HUES64 (cell line): ENCODE data around the gene LELP1.
"Not testable (repeated sequence)": the region's sequence is repeated elsewhere in the genome, so short reads cannot be mapped to it uniquely, and the experiment has no call there.

Experiments used
- H3K27ac ChIP-seq: 2 replicates; pipeline ENCODE4 v1.7.0; 2013; ENCODE audit warnings: low read depth, low read length, inconsistent platforms
- H3K27me3 ChIP-seq: 2 replicates; pipeline ENCODE4 v1.6.1; 2013; ENCODE audit warnings: mild to moderate bottlenecking, low read length; ENCODE audit not compliant: insufficient read depth
- H3K36me3 ChIP-seq: 2 replicates; pipeline ENCODE4 v1.6.1; 2013; ENCODE audit warnings: mild to moderate bottlenecking, low read length; ENCODE audit not compliant: insufficient read depth
- H3K4me1 ChIP-seq: 2 replicates; pipeline ENCODE4 v1.6.1; 2013; ENCODE audit warnings: mild to moderate bottlenecking, low read length, moderate library complexity; ENCODE audit not compliant: insufficient read depth
- H3K4me3 ChIP-seq: 2 replicates; pipeline ENCODE4 v1.5.1; 2013; ENCODE audit warnings: mild to moderate bottlenecking, low read length, moderate library complexity
- H3K9ac ChIP-seq: 2 replicates; pipeline ENCODE4 v1.6.1; 2013; ENCODE audit warnings: mild to moderate bottlenecking, low read depth, low read length
- H3K9me3 ChIP-seq: 2 replicates; pipeline ENCODE4 v1.6.1; 2013; ENCODE audit warnings: low read depth, low read length; ENCODE audit not compliant: insufficient read depth
- WGBS: fragments of 150-250, 120-280 bp; methylation state at CpG from one replicate; pipeline ENCODE4 v1.1.7; 2013; ENCODE audit warnings: missing lambda C conversion rate; 5-methylcytosine and 5-hydroxymethylcytosine counted together

LELP1 gene

GRCh38 chr1:153229076-153229829 is 26.0 kb downstream of the LELP1 start:
- H3K9me3 ChIP-seq, H3K27me3 ChIP-seq, H3K27ac ChIP-seq, H3K36me3 ChIP-seq, H3K4me1 ChIP-seq, H3K9ac ChIP-seq, H3K4me3 ChIP-seq: not testable (repeated sequence)
- 65% methylated on average over 10 of the region's 12 CpGs for WGBS

GRCh38 chr1:153231363-153231762 is 28.1 kb downstream of the LELP1 start:
- no peak overlapping the region for H3K4me3 ChIP-seq
- H3K4me1 ChIP-seq, result no peaks in the 10 kb centered on the region
- no peaks in the 10 kb centered on the region for H3K9me3 ChIP-seq
- no peak overlapping the region for H3K27ac ChIP-seq
- H3K27me3 ChIP-seq, result no peaks in the 10 kb centered on the region
- WGBS, result 86% methylated on average over 4 of the region's 4 CpGs
- no peaks in the 10 kb centered on the region for H3K36me3 ChIP-seq
- no peak overlapping the region for H3K9ac ChIP-seq

DNA sequence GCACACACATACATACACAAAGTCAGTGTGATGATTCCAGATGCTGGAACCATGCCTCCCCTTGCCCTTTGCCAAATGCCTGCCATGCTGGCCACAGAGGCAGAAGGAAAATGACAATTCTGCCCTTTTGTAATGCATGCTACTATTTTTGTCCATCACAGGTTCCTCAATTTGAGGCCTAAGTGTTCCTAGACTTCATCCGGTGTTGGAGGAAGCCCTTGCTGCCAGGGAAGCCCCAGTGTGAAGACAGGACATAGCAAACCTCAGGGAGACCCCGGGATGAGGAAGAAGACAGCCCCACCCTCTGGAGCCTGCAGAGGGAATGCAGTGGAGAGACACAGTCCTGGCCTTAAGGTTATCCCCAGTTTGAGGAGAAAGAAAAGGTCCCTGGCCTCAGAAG is 28.6 kb downstream of the LELP1 start:
- no peak overlapping the region for H3K9ac ChIP-seq
- H3K4me1 ChIP-seq, result no peaks in the 10 kb centered on the region
- no peak overlapping the region for H3K4me3 ChIP-seq
- no peaks in the 10 kb centered on the region for H3K36me3 ChIP-seq
- no peaks in the 10 kb centered on the region for H3K27me3 ChIP-seq
- 75% methylated on average over 2 of the region's 2 CpGs for WGBS
- no peaks in the 10 kb centered on the region for H3K9me3 ChIP-seq
- H3K27ac ChIP-seq, result no peak overlapping the region

DNA sequence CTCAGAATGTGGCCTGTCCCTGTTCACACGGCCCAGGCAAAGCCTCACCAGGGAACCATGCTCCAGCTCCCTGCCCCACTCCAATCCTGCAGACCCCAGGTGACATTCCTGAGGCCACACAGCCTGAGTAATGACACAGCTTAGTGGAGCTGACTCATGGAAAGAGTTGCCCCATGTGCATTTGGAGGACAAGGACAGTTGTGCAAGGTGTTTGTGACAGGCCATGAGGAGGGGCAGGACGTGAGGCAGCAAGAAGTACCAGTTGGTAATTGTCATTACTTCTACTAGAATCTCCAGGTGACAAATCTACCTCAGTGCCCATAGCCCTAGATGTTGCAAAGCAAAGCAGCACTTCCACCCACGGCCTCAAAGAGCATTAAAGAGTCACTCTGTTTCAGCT is 29.3 kb downstream of the LELP1 start:
- Histone ChIP-seq H3K27ac (no peak overlapping the region), H3K36me3 (no peaks in the 10 kb centered on the region), H3K9ac (no peak overlapping the region), H3K4me3 (no peak overlapping the region), H3K4me1 (no peaks in the 10 kb centered on the region), H3K27me3 (no peaks in the 10 kb centered on the region), H3K9me3 (no peaks in the 10 kb centered on the region)
- 72% methylated on average over 3 of the region's 3 CpGs for WGBS

- Histone ChIP-seq H3K4me3 (no peak overlapping the region), H3K9ac (no peak overlapping the region), H3K9me3 (no peaks in the 10 kb centered on the region), H3K4me1 (no peaks in the 10 kb centered on the region), H3K36me3 (no peaks in the 10 kb centered on the region), H3K27me3 (no peaks in the 10 kb centered on the region), H3K27ac (no peak overlapping the region)
- WGBS, result 70% methylated on average over 1 of the region's 1 CpG
These were observed 30.2 kb downstream of the LELP1 start for GRCh38 chr1:153233448-153233847.

GRCh38 chr1:153238527-153238926 is 35.3 kb downstream of the LELP1 start:
- Histone ChIP-seq H3K9me3 (no peaks in the 10 kb centered on the region), H3K4me3 (no peak overlapping the region), H3K36me3 (no peaks in the 10 kb centered on the region), H3K4me1 (no peaks in the 10 kb centered on the region), H3K9ac (no peak overlapping the region), H3K27me3 (no peaks in the 10 kb centered on the region), H3K27ac (no peak overlapping the region)
- WGBS, result 85% methylated on average over 2 of the region's 2 CpGs

- H3K4me3 ChIP-seq, result no peak overlapping the region
- no peaks in the 10 kb centered on the region for H3K4me1 ChIP-seq
- 71% methylated on average over 1 of the region's 1 CpG for WGBS
- H3K27me3 ChIP-seq, result no peaks in the 10 kb centered on the region
- no peak overlapping the region for H3K9ac ChIP-seq
- H3K27ac ChIP-seq, result no peak overlapping the region
- no peaks in the 10 kb centered on the region for H3K9me3 ChIP-seq
- no peaks in the 10 kb centered on the region for H3K36me3 ChIP-seq
These were observed 38.9 kb downstream of the LELP1 start for GRCh38 chr1:153242160-153242559.

DNA sequence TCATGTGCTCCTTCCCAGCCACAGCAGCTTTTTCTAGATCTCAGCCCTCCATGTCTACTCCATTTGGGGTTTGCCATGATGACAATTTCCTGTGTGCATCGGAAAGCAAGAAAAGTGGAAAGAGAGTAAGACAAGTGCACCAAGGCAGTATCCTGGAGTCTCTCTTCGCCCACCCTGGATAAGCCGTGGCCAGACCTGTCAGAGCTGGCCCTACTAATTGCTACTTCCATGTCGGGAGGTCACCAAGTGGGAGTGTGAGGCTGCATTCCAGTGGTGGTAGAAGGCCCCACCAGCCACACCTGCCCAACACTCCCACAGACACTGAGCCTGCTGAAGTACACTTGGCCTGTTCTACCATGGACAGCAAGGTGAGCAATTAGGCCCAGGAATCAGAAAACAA is 42.2 kb downstream of the LELP1 start:
- H3K4me1 ChIP-seq, result no peaks in the 10 kb centered on the region
- no peaks in the 10 kb centered on the region for H3K9me3 ChIP-seq
- 81% methylated on average over 4 of the region's 4 CpGs for WGBS
- H3K27me3 ChIP-seq, result no peaks in the 10 kb centered on the region
- H3K36me3 ChIP-seq, result no peaks in the 10 kb centered on the region
- no peak overlapping the region for H3K27ac ChIP-seq
- H3K9ac ChIP-seq, result no peak overlapping the region
- H3K4me3 ChIP-seq, result no peak overlapping the region

- H3K4me1 ChIP-seq, result no peaks in the 10 kb centered on the region
- H3K4me3 ChIP-seq, result no peak overlapping the region
- 33% methylated on average over 1 of the region's 1 CpG for WGBS
- no peaks in the 10 kb centered on the region for H3K36me3 ChIP-seq
- H3K9me3 ChIP-seq, result no peaks in the 10 kb centered on the region
- H3K9ac ChIP-seq, result no peak overlapping the region
- no peaks in the 10 kb centered on the region; the same call in 1 of the 2 replicates for H3K27me3 ChIP-seq
- no peak overlapping the region for H3K27ac ChIP-seq
These were observed 42.8 kb downstream of the LELP1 start for GRCh38 chr1:153246018-153246417.

- Histone ChIP-seq H3K9me3 (no peaks in the 10 kb centered on the region), H3K4me3 (no peak overlapping the region), H3K36me3 (no peaks in the 10 kb centered on the region), H3K9ac (no peak overlapping the region), H3K4me1 (no peaks in the 10 kb centered on the region), H3K27me3 (no peaks in the 10 kb centered on the region; the same call in 1 of the 2 replicates), H3K27ac (no peak overlapping the region)
- WGBS, result 52% methylated on average over 2 of the region's 2 CpGs
These were observed 43.6 kb downstream of the LELP1 start for GRCh38 chr1:153246825-153247224.

GRCh38 chr1:153248176-153248879 is 45.1 kb downstream of the LELP1 start:
- 69% methylated on average over 5 of the region's 5 CpGs for WGBS
- H3K4me3 ChIP-seq, result no peak overlapping the region
- no peak overlapping the region for H3K9ac ChIP-seq
- H3K27ac ChIP-seq, result no peak overlapping the region
- no peaks in the 10 kb centered on the region for H3K9me3 ChIP-seq
- no peaks in the 10 kb centered on the region for H3K4me1 ChIP-seq
- H3K27me3 ChIP-seq, result no peaks in the 10 kb centered on the region; the same call in 1 of the 2 replicates
- no peaks in the 10 kb centered on the region for H3K36me3 ChIP-seq
